ENCODE data around the gene PDGFB.

- TF ChIP-seq YY1 (IDR thresholded peaks at IDR 0.05; ENCODE audit: insufficient read depth, insufficient read length) (no peak), ZNF274 (IDR thresholded peaks at IDR 0.05; ENCODE audit: low read depth, low read length) (no peak)
These were observed 23.9 kb upstream of the PDGFB start for GRCh38 chr22:39268645-39269044.

Data from NT2/D1 (cell line).